Measurements from ENCODE around the gene WDR62. TPM values are rescaled to one million over a fixed set of nuclear protein-coding genes. Genes with fewer than 3 reads are reported as not detected.
A peak's percentile ranks its signal among the peaks of the same experiment; 100 is the strongest.

The WDR62 gene
- total and polyA plus RNA-seq, 2 donors (not counting 3 experiments of a cell fraction or from before 2014, with no cell fraction given), result 8.0 to 13.4 TPM

DNA sequence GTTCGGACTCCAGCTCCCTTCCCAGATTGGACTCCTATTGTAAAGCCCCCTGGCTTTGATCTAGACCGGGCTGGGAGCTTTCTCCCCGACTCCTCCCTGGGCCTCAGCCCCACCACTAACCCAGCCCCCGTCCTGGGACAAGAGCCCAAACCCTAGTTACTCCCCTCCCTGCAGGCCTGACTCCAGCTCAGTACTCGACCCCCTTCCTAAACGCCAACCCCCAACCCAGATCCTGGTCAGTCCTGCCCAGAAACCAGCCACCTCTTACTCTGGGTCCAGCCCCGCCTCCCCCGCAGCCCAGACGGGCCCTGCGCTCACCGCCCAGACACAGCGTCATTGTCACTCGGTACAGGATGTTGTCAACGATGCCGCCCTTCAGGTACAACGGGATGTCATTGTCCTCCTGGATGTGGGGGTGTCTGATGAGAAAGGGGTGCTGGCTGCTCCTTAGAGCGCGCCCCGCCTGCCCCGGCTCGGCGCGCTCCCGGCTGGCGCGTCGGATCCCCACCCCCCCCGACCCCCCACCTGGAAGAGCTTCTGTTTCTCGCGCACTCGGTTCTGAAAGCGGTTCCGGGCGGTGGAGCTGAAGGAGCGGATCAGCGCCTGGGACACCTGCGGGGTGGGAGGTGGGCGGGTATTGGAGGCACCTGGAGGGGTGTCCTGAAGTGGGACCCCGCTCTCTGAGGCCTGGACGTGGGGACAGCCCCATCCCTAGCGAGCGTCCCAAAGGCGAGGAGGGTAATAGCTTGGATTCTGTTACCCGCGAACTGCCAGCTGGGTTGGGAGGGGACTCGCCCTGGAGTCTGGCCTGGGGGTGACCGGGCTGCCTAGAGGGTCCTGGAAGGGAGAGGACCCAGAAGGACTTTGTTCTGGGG lies 96.7 kb downstream of the WDR62 start:
- intact Hi-C loops (cut with micrococcal nuclease) (loop anchor here (1.0 kb wide), 2 partner anchors 10 to 23 kb away; no protein-coding TSS in a partner anchor), dilution Hi-C loops (cut with MboI; ENCODE audit: extremely low pct_ligation_motif_present, low sequenced_read_pairs) (no loop called here)
- no peaks in the 10 kb centered on the region for H3K9me3 ChIP-seq (replicated peaks; ENCODE audit: control insufficient read depth, insufficient read depth, low read length)
- peak overlapping the region; percentile 61 for H3K9ac ChIP-seq (replicated peaks; ENCODE audit: extremely low read depth, insufficient read depth, low read length)
- peaks cover 13% of the 10 kb centered on the region for H3K4me1 ChIP-seq (ENCODE audit: control insufficient read depth, extremely low read depth, insufficient read depth, low read length)
- peak overlapping the region; percentile 43 to 70 (median 56) for H3K4me3 ChIP-seq (replicated peaks in 1 of 3; ENCODE audit: insufficient read depth in 1 of 3, low read depth in 1 of 3, low read length in 3 of 3)
- DNase-seq (ENCODE audit: low read depth, low spot score) (no peak), FAIRE-seq (peak; percentile 55)
- peak overlapping the region; percentile 66 for H3K4me2 ChIP-seq (ENCODE audit: insufficient read depth, low read length)
- POLR2A ChIA-PET, result interaction anchor here (0.5 to 1.0 kb wide), 2 partner anchors 24 to 299 kb away, joined by 3 to 4 read pairs; partner anchors contain the start of gene NPHS1
- peak; percentile 9 for TF ChIP-seq POLR2AphosphoS5 (IDR thresholded peaks at IDR 0.05; ENCODE audit: insufficient read depth, low read depth, low read length)
- no peak for TF ChIP-seq FOS (IDR thresholded peaks at IDR 0.05; ENCODE audit: borderline replicate concordance, insufficient read depth, low read length)
- BruUV-seq (replicated peaks), result no TSS peak
- H4K20me1 ChIP-seq (replicated peaks; ENCODE audit: control insufficient read depth, extremely low read depth, insufficient read depth, low read length), result no peaks in the 10 kb centered on the region
- H3K36me3 ChIP-seq (ENCODE audit: control insufficient read depth in 2 of 2, extremely low read depth in 1 of 2, insufficient read depth in 2 of 2, low read length in 2 of 2), result peaks cover 8 to 30% of the 10 kb centered on the region in 2 experiments
- peak overlapping the region; percentile 53 for H3K27ac ChIP-seq (ENCODE audit: insufficient read depth, low read depth, low read length)
- CTCF ChIA-PET, result interaction anchor here (2.5 to 3.4 kb wide), 3 partner anchors 18 to 91 kb away, joined by 8 to 23 read pairs (median 12); no protein-coding TSS in a partner anchor
- H3K79me2 ChIP-seq (ENCODE audit: control insufficient read depth, insufficient read depth, low read length), result no peaks in the 10 kb centered on the region
- no peaks in the 10 kb centered on the region for H3K27me3 ChIP-seq (ENCODE audit: control insufficient read depth in 2 of 2, insufficient read depth in 2 of 2, low read length in 2 of 2)
- H3K9me1 ChIP-seq (replicated peaks; ENCODE audit: control insufficient read depth, extremely low read depth, insufficient read depth, low read length), result no peaks in the 10 kb centered on the region
- H2AFZ ChIP-seq (ENCODE audit: low read depth, low read length), result no peak overlapping the region

DNA sequence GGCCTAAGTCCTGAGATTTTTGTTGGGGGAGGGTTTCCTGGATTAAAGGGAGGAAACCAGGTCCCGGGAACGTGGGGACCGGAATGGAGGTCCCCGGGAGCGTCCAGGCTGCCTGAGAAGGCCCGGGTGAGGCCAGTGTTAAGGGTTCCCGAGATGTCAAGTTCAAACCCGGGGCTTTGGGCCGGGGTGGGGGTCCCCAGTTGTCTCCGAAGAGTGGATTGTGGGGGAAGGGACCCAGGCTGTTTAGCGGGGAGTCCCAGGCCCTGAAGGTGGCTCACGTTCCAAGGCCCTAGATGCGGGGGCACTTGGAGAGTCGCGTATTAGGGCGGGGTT lies 97.3 kb downstream of the WDR62 start:
- intact Hi-C loops (cut with micrococcal nuclease), result loop anchor here (1.0 kb wide), 1 partner anchor 24 kb away; no protein-coding TSS in a partner anchor
- no peaks in the 10 kb centered on the region for H4K20me1 ChIP-seq (replicated peaks; ENCODE audit: control insufficient read depth, extremely low read depth, insufficient read depth, low read length)
- no TSS peak for BruUV-seq (replicated peaks)
- no peak for TF ChIP-seq JUN (IDR thresholded peaks at IDR 0.05; ENCODE audit: borderline replicate concordance, insufficient read depth, insufficient read length, low read depth)
- peak overlapping the region; percentile 43 to 70 (median 56) for H3K4me3 ChIP-seq (replicated peaks in 1 of 3; ENCODE audit: insufficient read depth in 1 of 3, low read depth in 1 of 3, low read length in 3 of 3)
- H3K36me3 ChIP-seq (ENCODE audit: control insufficient read depth in 2 of 2, extremely low read depth in 1 of 2, insufficient read depth in 2 of 2, low read length in 2 of 2), result peaks cover 8 to 24% of the 10 kb centered on the region in 2 experiments
- H3K9ac ChIP-seq (replicated peaks; ENCODE audit: extremely low read depth, insufficient read depth, low read length), result peak overlapping the region; percentile 61
- peaks cover 13% of the 10 kb centered on the region for H3K4me1 ChIP-seq (ENCODE audit: control insufficient read depth, extremely low read depth, insufficient read depth, low read length)
- FAIRE-seq (no peak), DNase-seq (ENCODE audit: low read depth, low spot score) (no peak)
- H3K79me2 ChIP-seq (ENCODE audit: control insufficient read depth, insufficient read depth, low read length), result no peaks in the 10 kb centered on the region
- peak overlapping the region; percentile 66 for H3K4me2 ChIP-seq (ENCODE audit: insufficient read depth, low read length)
- no peaks in the 10 kb centered on the region for H3K27me3 ChIP-seq (ENCODE audit: control insufficient read depth in 2 of 2, insufficient read depth in 2 of 2, low read length in 2 of 2)
- peak overlapping the region; percentile 53 for H3K27ac ChIP-seq (ENCODE audit: insufficient read depth, low read depth, low read length)
- dilution Hi-C loops (cut with MboI; ENCODE audit: extremely low pct_ligation_motif_present, low sequenced_read_pairs), result no loop called here
- POLR2A ChIA-PET, result interaction anchor here (0.5 to 1.0 kb wide), 2 partner anchors 24 to 300 kb away, joined by 3 to 4 read pairs; partner anchors contain the start of gene NPHS1
- H2AFZ ChIP-seq (ENCODE audit: low read depth, low read length), result peak overlapping the region; percentile 43
- CTCF ChIA-PET, result interaction anchor here (2.5 to 3.4 kb wide), 3 partner anchors 18 to 92 kb away, joined by 8 to 23 read pairs (median 12); no protein-coding TSS in a partner anchor
- no peaks in the 10 kb centered on the region for H3K9me3 ChIP-seq (replicated peaks; ENCODE audit: control insufficient read depth, insufficient read depth, low read length)
- H3K9me1 ChIP-seq (replicated peaks; ENCODE audit: control insufficient read depth, extremely low read depth, insufficient read depth, low read length), result no peaks in the 10 kb centered on the region

Measured in endothelial cell of umbilical vein (primary cell).